HG03159 (cell line): ENCODE data around the gene SMIM8.

Source experiments
- ATAC-seq: cut with Tn5 transposase; IDR thresholded peaks from one replicate; pipeline ENCODE4 v1.9.1; 2021; ENCODE audit warnings: mild to moderate bottlenecking, moderate library complexity; ENCODE audit not compliant: unreplicated experiment

SMIM8 gene

GRCh38 chr6:87333591-87334181, 11.3 kb downstream of the SMIM8 start:
- no peak for ATAC-seq

GRCh38 chr6:87334683-87335082, 12.3 kb downstream of the SMIM8 start:
- no peak for ATAC-seq

GRCh38 chr6:87336367-87336766, 14.0 kb downstream of the SMIM8 start:
- no peak for ATAC-seq

- no peak for ATAC-seq
Observed at GRCh38 chr6:87340230-87340629, 17.8 kb downstream of the SMIM8 start.

GRCh38 chr6:87341158-87341557, 18.8 kb downstream of the SMIM8 start:
- no peak for ATAC-seq

- peak; percentile 93 for ATAC-seq
Observed at GRCh38 chr6:87341899-87342298, 19.5 kb downstream of the SMIM8 start.

GRCh38 chr6:87342829-87343228, 20.4 kb downstream of the SMIM8 start:
- ATAC-seq: no peak

GRCh38 chr6:87344731-87345130, 22.3 kb downstream of the SMIM8 start, which contains the start of gene C6orf163:
TSS of gene C6orf163 (plus strand) at chr6:87344813. CDS start at chr6:87345100, 287 bp downstream.
- ATAC-seq: no peak

- ATAC-seq: no peak
Observed at GRCh38 chr6:87346700-87347099, 24.3 kb downstream of the SMIM8 start.

- no peak for ATAC-seq
Observed at GRCh38 chr6:87349896-87350295, 27.5 kb downstream of the SMIM8 start.

GRCh38 chr6:87350516-87350915, 28.1 kb downstream of the SMIM8 start:
- no peak for ATAC-seq

- no peak for ATAC-seq
Observed at GRCh38 chr6:87351583-87351982, 29.2 kb downstream of the SMIM8 start.

GRCh38 chr6:87356181-87356580, 33.8 kb downstream of the SMIM8 start:
- no peak for ATAC-seq

GRCh38 chr6:87357479-87358196, 35.2 kb downstream of the SMIM8 start:
- ATAC-seq: no peak

GRCh38 chr6:87364602-87365252, 42.3 kb downstream of the SMIM8 start:
- ATAC-seq: no peak

- no peak for ATAC-seq
Observed at GRCh38 chr6:87366072-87366827, 43.9 kb downstream of the SMIM8 start.

GRCh38 chr6:87366899-87367298, 44.5 kb downstream of the SMIM8 start:
- no peak for ATAC-seq

- no peak for ATAC-seq
Observed at GRCh38 chr6:87373377-87373776, 51.0 kb downstream of the SMIM8 start.

- ATAC-seq: no peak
Observed at GRCh38 chr6:87375315-87375714, 52.9 kb downstream of the SMIM8 start.

GRCh38 chr6:87376643-87377042, 54.3 kb downstream of the SMIM8 start:
- ATAC-seq: no peak

GRCh38 chr6:87378947-87379346, 56.6 kb downstream of the SMIM8 start:
- no peak for ATAC-seq
